ENCODE results near the gene GPR37L1.

DNA sequence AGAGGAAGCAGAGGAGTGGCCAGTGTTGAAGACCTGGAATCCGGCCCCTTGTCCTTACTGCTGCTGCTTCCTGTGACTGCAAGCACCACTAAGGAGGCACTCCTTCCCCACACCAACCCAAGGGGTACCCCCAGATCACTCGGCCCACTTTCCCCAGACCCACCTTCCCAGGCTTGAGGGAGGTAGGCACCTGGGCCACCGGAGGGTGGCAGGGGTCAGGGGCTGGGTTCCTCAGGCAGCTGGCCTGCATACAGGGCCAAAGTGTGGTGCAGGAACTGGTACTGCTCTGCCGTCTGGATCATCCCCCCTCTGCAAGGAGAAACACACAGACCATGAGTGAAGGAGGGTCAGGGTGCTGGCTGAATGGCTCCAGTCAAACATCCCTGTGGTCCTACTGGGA lies 25.7 kb downstream of the GPR37L1 start:
- TF ChIP-seq, protein P1, sequence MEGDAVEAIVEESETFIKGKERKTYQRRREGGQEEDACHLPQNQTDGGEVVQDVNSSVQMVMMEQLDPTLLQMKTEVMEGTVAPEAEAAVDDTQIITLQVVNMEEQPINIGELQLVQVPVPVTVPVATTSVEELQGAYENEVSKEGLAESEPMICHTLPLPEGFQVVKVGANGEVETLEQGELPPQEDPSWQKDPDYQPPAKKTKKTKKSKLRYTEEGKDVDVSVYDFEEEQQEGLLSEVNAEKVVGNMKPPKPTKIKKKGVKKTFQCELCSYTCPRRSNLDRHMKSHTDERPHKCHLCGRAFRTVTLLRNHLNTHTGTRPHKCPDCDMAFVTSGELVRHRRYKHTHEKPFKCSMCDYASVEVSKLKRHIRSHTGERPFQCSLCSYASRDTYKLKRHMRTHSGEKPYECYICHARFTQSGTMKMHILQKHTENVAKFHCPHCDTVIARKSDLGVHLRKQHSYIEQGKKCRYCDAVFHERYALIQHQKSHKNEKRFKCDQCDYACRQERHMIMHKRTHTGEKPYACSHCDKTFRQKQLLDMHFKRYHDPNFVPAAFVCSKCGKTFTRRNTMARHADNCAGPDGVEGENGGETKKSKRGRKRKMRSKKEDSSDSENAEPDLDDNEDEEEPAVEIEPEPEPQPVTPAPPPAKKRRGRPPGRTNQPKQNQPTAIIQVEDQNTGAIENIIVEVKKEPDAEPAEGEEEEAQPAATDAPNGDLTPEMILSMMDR (IDR thresholded peaks at IDR 0.05), result no peak
- TF ChIP-seq POLR2A (IDR thresholded peaks at IDR 0.05), result no peak

Data from testis (tissue), 2 donors.